Activated CD4-positive, CD25-positive, alpha-beta regulatory T cell (primary cell): ENCODE measurements around the gene WDR37.

ENCODE experiments used
- DNase-seq, 4 experiments: peaks; one replicate each; lab custom pipeline; 2025; lab: John Stamatoyannopoulos, UW

Gene WDR37

GRCh38 chr10:1169981-1170866 is 114.0 kb downstream of the WDR37 start:
- no peak for DNase-seq

DNA sequence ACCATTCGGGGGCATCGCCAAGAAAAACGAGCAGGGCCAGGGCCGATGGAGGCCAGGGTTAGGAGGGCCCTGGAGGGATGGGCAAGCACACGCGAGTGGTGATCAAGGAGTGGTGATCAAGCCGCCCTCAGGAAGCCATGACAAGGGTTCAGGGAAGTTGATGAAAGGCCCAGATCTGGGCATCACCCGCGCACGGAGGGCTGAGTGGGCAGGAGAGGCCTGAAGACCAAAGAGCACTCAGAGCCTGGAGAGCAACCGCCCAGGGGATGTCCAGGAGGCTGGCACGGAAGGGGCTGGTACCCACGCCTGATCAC is 114.6 kb downstream of the WDR37 start:
- no peak for DNase-seq

- no peak for DNase-seq
These were observed 115.0 kb downstream of the WDR37 start for GRCh38 chr10:1171182-1171581.

GRCh38 chr10:1171586-1171985 is 115.4 kb downstream of the WDR37 start:
- DNase-seq = no peak

DNA sequence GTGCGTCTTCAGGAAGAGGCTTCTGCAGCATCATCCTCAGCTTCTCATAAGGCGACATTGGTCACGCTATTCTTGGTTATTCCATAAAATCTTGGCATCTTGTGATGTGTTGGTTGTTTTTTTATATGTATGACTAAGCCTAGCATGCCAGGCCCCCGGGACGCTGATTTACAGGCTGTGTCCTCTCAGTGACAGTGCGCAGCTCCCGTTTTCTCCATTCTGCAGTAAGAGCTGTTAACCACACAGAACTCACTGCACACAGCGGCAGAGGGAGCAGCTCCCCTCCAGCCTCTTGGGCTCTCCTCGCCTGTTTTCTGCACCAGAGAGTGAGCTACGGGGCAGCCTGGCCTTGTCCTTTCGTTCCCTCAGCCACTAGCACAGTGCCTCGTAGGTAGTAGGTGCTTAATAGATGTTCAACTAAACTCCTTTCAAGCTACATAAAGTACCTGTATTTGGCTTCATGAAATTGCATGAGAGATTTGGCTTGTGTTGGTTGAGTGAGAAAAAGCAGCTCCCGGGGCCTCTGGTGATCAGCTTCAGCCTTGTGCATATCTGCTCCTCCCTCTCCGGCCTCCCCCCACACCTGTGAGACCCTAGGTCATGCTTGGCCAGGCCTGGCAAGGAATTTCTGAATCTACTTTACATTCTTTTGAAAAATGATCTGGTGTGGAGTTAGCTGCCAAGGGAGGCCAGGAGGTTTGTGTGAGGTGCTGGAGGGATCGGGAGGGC is 116.2 kb downstream of the WDR37 start:
- DNase-seq = no peak

DNA sequence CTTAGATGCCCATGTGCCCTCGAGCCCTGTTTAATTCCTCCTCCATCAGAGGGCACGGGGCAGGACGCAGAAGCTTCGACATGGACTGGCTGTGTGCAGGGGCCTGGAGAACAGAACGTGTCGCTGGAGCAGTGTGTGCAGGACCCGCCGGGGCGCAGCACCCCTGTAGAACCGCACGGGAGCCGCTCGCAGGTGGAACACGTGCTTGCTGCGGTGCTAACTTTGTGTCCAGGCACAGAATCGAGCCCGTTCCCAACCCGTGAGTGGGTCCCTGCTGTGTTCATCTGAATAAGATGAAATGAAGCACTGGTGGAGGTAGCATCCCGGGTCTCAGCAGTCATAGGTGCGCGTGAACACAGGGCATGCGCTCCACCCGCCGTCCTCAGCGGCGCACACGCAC is 116.9 kb downstream of the WDR37 start:
- no peak for DNase-seq

GRCh38 chr10:1174022-1174421 is 117.8 kb downstream of the WDR37 start:
- no peak for DNase-seq

- DNase-seq = no peak
These were observed 119.9 kb downstream of the WDR37 start for GRCh38 chr10:1175956-1176565.

GRCh38 chr10:1177936-1178335 is 121.8 kb downstream of the WDR37 start:
- no peak for DNase-seq

- no peak for DNase-seq
These were observed 122.3 kb downstream of the WDR37 start for GRCh38 chr10:1178506-1178905.

DNA sequence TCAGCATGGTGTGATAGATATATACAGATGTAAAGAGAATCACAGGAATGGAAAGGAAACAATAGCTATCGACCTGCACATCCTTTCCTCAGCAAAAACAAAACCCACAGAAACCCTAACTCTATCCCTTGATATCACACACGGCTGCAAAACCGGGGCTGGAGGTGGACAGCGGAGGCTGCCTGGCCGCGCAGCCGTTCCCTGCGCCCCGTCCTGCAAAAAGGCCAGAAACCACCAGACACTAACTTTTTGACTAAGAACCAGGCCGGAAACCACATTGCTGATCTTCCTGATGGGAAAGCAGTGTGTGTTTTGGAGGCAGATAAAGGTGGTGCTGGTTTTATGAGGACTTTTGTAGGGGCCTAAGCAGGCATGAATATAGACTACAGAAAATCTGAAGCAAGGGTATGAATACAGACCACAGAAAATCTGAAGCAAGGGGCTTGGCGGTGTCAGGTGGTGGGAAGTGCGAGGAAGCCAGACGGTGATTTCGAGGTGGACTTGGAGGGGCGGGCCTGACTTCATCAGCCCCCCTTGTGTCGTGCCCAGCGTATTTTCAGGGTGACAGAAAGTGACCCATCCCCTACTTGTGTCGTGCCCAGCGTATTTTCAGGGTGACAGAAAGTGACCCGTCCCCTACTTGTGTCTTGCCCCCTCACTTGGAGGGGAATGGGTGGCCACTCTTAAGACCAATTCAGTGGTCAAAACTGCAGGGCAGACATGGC is 123.3 kb downstream of the WDR37 start:
- no peak for DNase-seq

GRCh38 chr10:1180071-1180730 is 124.0 kb downstream of the WDR37 start:
- no peak for DNase-seq

- DNase-seq = no peak
These were observed 124.7 kb downstream of the WDR37 start for GRCh38 chr10:1180836-1181235.
